Activated naive CD4-positive, alpha-beta T cell treated with anti-CD3 and anti-CD28 coated beads for 36 hours (primary cell): ENCODE measurements around the gene DLX6. TPM values are rescaled to one million over a fixed set of nuclear protein-coding genes. Genes with fewer than 3 reads are reported as not detected.
A peak's percentile ranks its signal among the peaks of the same experiment; 100 is the strongest.
"Not testable (repeated sequence)": the region's sequence is repeated elsewhere in the genome, so short reads cannot be mapped to it uniquely, and the experiment has no call there.

Source experiments
- CTCF ChIA-PET: fragments of 350-600 bp; sonication (Branson Sonifier 250); formaldehyde crosslinking; loops from one replicate; lab custom pipeline; 2021; ENCODE audit warnings: antibody characterized with exemption; lab: Charles Lee
- DNase-seq: peaks from one replicate; pipeline ENCODE4 v3.0.0-alpha.2; 2020
- H3K27ac Mint-ChIP-seq: one replicate; pipeline ENCODE4 v1.8.0; 2021; ENCODE audit warnings: mild to moderate bottlenecking, mixed read lengths
- H3K27me3 Mint-ChIP-seq: one replicate; pipeline ENCODE4 v1.8.0; 2021; ENCODE audit warnings: low read depth, mixed read lengths
- H3K36me3 Mint-ChIP-seq: one replicate; pipeline ENCODE4 v1.8.0; 2021; ENCODE audit warnings: low read depth, mixed read lengths
- H3K4me1 Mint-ChIP-seq: one replicate; pipeline ENCODE4 v1.8.0; 2021; ENCODE audit warnings: low read depth, mixed read lengths
- H3K4me3 Mint-ChIP-seq: one replicate; pipeline ENCODE4 v1.8.0; 2021; ENCODE audit warnings: mild to moderate bottlenecking, moderate library complexity, mixed read lengths
- H3K9me3 Mint-ChIP-seq: one replicate; pipeline ENCODE4 v1.8.0; 2021; ENCODE audit warnings: mixed read lengths
- intact Hi-C: fragments of 100-400 bp; cut with micrococcal nuclease; formaldehyde crosslinking; loops from one replicate; pipeline ENCODE4 v1.15.1; 2023
- total RNA-seq, 2 experiments: library from RNA; stranded (reverse); gene quantifications; one replicate each; pipeline ENCODE4 v1.2.3, GENCODE V29; 2021

Gene DLX6
- total RNA-seq, 2 experiments from 2014 or later: not detected

- intact Hi-C loops: loop anchor here (10.0 kb wide), 1 partner anchor 1298 kb away; no protein-coding TSS in a partner anchor
- H3K36me3 Mint-ChIP-seq: no peaks in the 10 kb centered on the region
- CTCF ChIA-PET: interaction anchor here (0.6 kb wide), 1 partner anchor 114 kb away, joined by 3 read pairs; no protein-coding TSS in a partner anchor
- H3K27me3 Mint-ChIP-seq: peaks cover 92% of the 10 kb centered on the region
- no peak overlapping the region for H3K4me3 Mint-ChIP-seq
- no peak for DNase-seq
- peaks cover 62% of the 10 kb centered on the region for H3K4me1 Mint-ChIP-seq
- no peak overlapping the region for H3K27ac Mint-ChIP-seq
- no peaks in the 10 kb centered on the region for H3K9me3 Mint-ChIP-seq
Observed at GRCh38 chr7:97022491-97023306, 17.3 kb downstream of the DLX6 start.

- Mint-ChIP-seq H3K27ac (peak within 1 kb of the TSS; percentile 51), H3K4me1 (peaks cover 61% of the 10 kb centered on the region), H3K4me3 (peak within 1 kb of the TSS; percentile 33), H3K9me3 (no peaks in the 10 kb centered on the region), H3K36me3 (no peaks in the 10 kb centered on the region), H3K27me3 (peaks cover 80% of the 10 kb centered on the region)
- intact Hi-C loops: loop anchor here (2.0 to 10.0 kb wide), 3 partner anchors 32 to 1300 kb away; partner anchors contain the start of gene SEM1
- CTCF ChIA-PET: interaction anchor here (0.6 to 0.8 kb wide), 2 partner anchors 693 to 1107 kb away, joined by 3 read pairs; no protein-coding TSS in a partner anchor
- DNase-seq: peak; percentile 36
Observed at GRCh38 chr7:97024209-97025129, 19.1 kb downstream of the DLX6 start, which contains the start of gene DLX5. TSS of gene DLX5 (minus strand) at chr7:97024831. CDS start at chr7:97024623, 208 bp downstream.

GRCh38 chr7:97025130-97025499, 19.8 kb downstream of the DLX6 start:
- H3K36me3 Mint-ChIP-seq: no peaks in the 10 kb centered on the region
- intact Hi-C loops: loop anchor here (2.0 to 10.0 kb wide), 3 partner anchors 33 to 1300 kb away; partner anchors contain the start of gene SEM1
- peaks cover 74% of the 10 kb centered on the region for H3K27me3 Mint-ChIP-seq
- H3K9me3 Mint-ChIP-seq: no peaks in the 10 kb centered on the region
- CTCF ChIA-PET: interaction anchor here (3.2 kb wide), 1 partner anchor 1108 kb away, joined by 29 read pairs; no protein-coding TSS in a partner anchor
- no peak overlapping the region for H3K27ac Mint-ChIP-seq
- H3K4me3 Mint-ChIP-seq: no peak overlapping the region
- H3K4me1 Mint-ChIP-seq: peaks cover 61% of the 10 kb centered on the region
- no peak for DNase-seq

- H3K4me3 Mint-ChIP-seq: peak overlapping the region; percentile 34
- no peak overlapping the region for H3K27ac Mint-ChIP-seq
- H3K36me3 Mint-ChIP-seq: no peaks in the 10 kb centered on the region
- CTCF ChIA-PET: interaction anchor here (0.6 to 3.2 kb wide), 7 partner anchors 19 to 1109 kb away, joined by 3 to 29 read pairs (median 5); no protein-coding TSS in a partner anchor
- intact Hi-C loops: loop anchor here (2.0 to 10.0 kb wide), 6 partner anchors 34 to 1499 kb away; partner anchors contain the start of gene SEM1
- peak; percentile 41 for DNase-seq
- H3K4me1 Mint-ChIP-seq: peaks cover 56% of the 10 kb centered on the region
- peaks cover 69% of the 10 kb centered on the region for H3K27me3 Mint-ChIP-seq
- H3K9me3 Mint-ChIP-seq: no peaks in the 10 kb centered on the region
Observed at GRCh38 chr7:97025983-97026714, 20.8 kb downstream of the DLX6 start.

GRCh38 chr7:97026715-97027426, 21.5 kb downstream of the DLX6 start:
- Mint-ChIP-seq H3K4me3 (peak overlapping the region; percentile 56), H3K4me1 (peaks cover 52% of the 10 kb centered on the region), H3K36me3 (no peaks in the 10 kb centered on the region), H3K27me3 (peaks cover 64% of the 10 kb centered on the region), H3K27ac (no peak overlapping the region), H3K9me3 (no peaks in the 10 kb centered on the region)
- no peak for DNase-seq
- CTCF ChIA-PET: interaction anchor here (0.6 to 3.2 kb wide), 27 partner anchors 10 to 1110 kb away, joined by 3 to 29 read pairs (median 4); no protein-coding TSS in a partner anchor
- intact Hi-C loops: loop anchor here (1.0 to 10.0 kb wide), 10 partner anchors 21 to 1500 kb away; no protein-coding TSS in a partner anchor

GRCh38 chr7:97027427-97028234, 22.3 kb downstream of the DLX6 start:
- intact Hi-C loops: loop anchor here (1.0 to 10.0 kb wide), 10 partner anchors 21 to 1501 kb away; no protein-coding TSS in a partner anchor
- CTCF ChIA-PET: interaction anchor here (0.6 to 3.2 kb wide), 29 partner anchors 11 to 1255 kb away, joined by 3 to 29 read pairs (median 4); partner anchors contain the start of gene DYNC1I1
- DNase-seq: peak; percentile 83
- peaks cover 44% of the 10 kb centered on the region for H3K4me1 Mint-ChIP-seq
- peaks cover 62% of the 10 kb centered on the region for H3K27me3 Mint-ChIP-seq
- H3K9me3 Mint-ChIP-seq: no peaks in the 10 kb centered on the region
- no peak overlapping the region for H3K27ac Mint-ChIP-seq
- peak overlapping the region; percentile 56 for H3K4me3 Mint-ChIP-seq
- no peaks in the 10 kb centered on the region for H3K36me3 Mint-ChIP-seq

GRCh38 chr7:97034213-97034852, 29.0 kb downstream of the DLX6 start:
- DNase-seq, H3K9me3 Mint-ChIP-seq, H3K27ac Mint-ChIP-seq, H3K4me3 Mint-ChIP-seq, H3K4me1 Mint-ChIP-seq, intact Hi-C loops, H3K36me3 Mint-ChIP-seq: not testable (repeated sequence)
- H3K27me3 Mint-ChIP-seq: peaks cover 29% of the 10 kb centered on the region
- CTCF ChIA-PET: interaction anchor here (0.6 kb wide), 1 partner anchor 145 kb away, joined by 3 read pairs; no protein-coding TSS in a partner anchor

- peaks cover 57% of the 10 kb centered on the region for H3K27me3 Mint-ChIP-seq
- no peaks in the 10 kb centered on the region for H3K4me1 Mint-ChIP-seq
- no peak overlapping the region for H3K4me3 Mint-ChIP-seq
- H3K9me3 Mint-ChIP-seq: no peaks in the 10 kb centered on the region
- CTCF ChIA-PET: no interaction called here
- DNase-seq: no peak
- H3K36me3 Mint-ChIP-seq: no peaks in the 10 kb centered on the region
- H3K27ac Mint-ChIP-seq: no peak overlapping the region
- intact Hi-C loops: no loop called here
Observed at GRCh38 chr7:97039374-97040065, 34.2 kb downstream of the DLX6 start.

- Mint-ChIP-seq H3K27ac (no peak overlapping the region), H3K4me3 (no peak overlapping the region), H3K36me3 (no peaks in the 10 kb centered on the region), H3K27me3 (peaks cover 52% of the 10 kb centered on the region), H3K9me3 (no peaks in the 10 kb centered on the region), H3K4me1 (no peaks in the 10 kb centered on the region)
- intact Hi-C loops: no loop called here
- DNase-seq: no peak
- CTCF ChIA-PET: no interaction called here
Observed at GRCh38 chr7:97043281-97043680, 37.9 kb downstream of the DLX6 start.
